Sigmoid colon (tissue), 4 donors: ENCODE data around the gene SP6.

ENCODE experiments used
- POLR2A ChIP-seq, 2 donors: fragments of 450-650 bp; IDR thresholded peaks; one replicate each; pipeline ENCODE4 v1.6.1; 2016; ENCODE audit warnings: antibody characterized with exemption in 2 of 2, mild to moderate bottlenecking in 2 of 2, moderate library complexity in 2 of 2
- POLR2AphosphoS5 ChIP-seq, 4 donors: sonication (generic); formaldehyde crosslinking; IDR thresholded peaks; one replicate each; pipeline ENCODE4 v1.6.1; 2017; ENCODE audit warnings: antibody characterized with exemption in 4 of 4
- TF ChIP-seq, protein P1 (sequence below), 4 experiments: fragments of 450-650 bp in 3 of 4; fragments of 200-600 bp in 1 of 4; IDR thresholded peaks; one replicate each; pipeline ENCODE4 v1.5.1; 2016 to 2019; ENCODE audit warnings: antibody characterized with exemption in 4 of 4, mild to moderate bottlenecking in 3 of 4, moderate library complexity in 2 of 4

DNA sequence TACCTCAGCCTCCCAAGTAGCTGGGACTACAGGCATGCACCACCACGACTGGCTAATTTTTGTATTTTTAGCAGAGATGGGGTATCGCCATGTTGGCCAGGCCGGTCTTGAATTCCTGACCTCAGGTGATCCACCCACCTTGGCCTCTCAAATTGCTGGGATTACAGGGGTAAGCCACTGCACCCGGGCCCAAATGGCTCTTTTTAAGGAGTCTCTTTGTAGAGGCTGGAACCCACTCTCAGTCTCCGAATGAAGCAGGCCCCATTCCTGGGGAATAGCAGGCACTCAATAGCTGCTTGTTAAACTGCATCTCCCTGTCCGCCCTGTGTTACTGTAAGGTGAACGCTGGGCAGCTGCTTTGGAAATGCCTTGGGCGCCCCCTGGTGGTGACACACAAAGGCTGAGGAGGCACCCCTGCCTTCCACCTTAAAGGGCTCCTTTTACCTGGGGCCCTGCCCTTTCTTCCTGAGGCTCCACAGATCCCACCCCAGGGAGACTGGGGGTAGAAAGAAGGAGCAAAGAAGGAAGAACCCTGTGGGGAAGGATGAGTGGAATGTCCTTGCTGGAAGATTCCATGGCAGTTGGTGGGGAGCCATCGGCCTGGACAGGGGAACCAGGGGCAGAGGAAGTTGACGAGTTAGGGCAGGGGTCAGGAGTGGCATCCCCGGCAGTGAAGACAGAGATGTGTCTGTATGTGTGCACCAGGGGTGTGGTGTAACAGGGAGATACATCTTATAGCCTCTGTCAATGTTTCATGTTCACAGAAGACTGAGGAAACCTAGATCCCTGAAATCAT, 39.0 kb upstream of the SP6 start:
- TF ChIP-seq, protein P1, sequence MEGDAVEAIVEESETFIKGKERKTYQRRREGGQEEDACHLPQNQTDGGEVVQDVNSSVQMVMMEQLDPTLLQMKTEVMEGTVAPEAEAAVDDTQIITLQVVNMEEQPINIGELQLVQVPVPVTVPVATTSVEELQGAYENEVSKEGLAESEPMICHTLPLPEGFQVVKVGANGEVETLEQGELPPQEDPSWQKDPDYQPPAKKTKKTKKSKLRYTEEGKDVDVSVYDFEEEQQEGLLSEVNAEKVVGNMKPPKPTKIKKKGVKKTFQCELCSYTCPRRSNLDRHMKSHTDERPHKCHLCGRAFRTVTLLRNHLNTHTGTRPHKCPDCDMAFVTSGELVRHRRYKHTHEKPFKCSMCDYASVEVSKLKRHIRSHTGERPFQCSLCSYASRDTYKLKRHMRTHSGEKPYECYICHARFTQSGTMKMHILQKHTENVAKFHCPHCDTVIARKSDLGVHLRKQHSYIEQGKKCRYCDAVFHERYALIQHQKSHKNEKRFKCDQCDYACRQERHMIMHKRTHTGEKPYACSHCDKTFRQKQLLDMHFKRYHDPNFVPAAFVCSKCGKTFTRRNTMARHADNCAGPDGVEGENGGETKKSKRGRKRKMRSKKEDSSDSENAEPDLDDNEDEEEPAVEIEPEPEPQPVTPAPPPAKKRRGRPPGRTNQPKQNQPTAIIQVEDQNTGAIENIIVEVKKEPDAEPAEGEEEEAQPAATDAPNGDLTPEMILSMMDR (IDR thresholded peaks at IDR 0.05), result peak; percentile 87 to 98 (median 96)
- TF ChIP-seq POLR2AphosphoS5 (IDR thresholded peaks at IDR 0.05) (no peak), POLR2A (IDR thresholded peaks at IDR 0.05) (no peak)
